HL-60 (cell line): ENCODE measurements around the gene SECISBP2.

Source experiments
- DNase-seq, 2 experiments: peaks; one replicate each; pipeline ENCODE4 v3.0.0-alpha.2; 2010 to 2020; ENCODE audit warnings: low read depth in 1 of 2, low spot score in 1 of 2
- H3K27ac ChIP-seq: fragments of 250-450 bp; sonication (Bioruptor Pico); replicated peaks from 2 replicates; pipeline ENCODE4 v1.5.1; 2020; ENCODE audit warnings: mild to moderate bottlenecking, moderate library complexity
- H3K27me3 ChIP-seq: fragments of 250-450 bp; sonication (Bioruptor Pico); 2 replicates; pipeline ENCODE4 v1.5.1; 2021; ENCODE audit warnings: mild to moderate bottlenecking, moderate library complexity; ENCODE audit not compliant: insufficient read depth, poor library complexity, severe bottlenecking
- H3K4me3 ChIP-seq: replicated peaks from 2 replicates; pipeline ENCODE4 v1.5.1; 2011; ENCODE audit warnings: mild to moderate bottlenecking, control low read depth, low read length; ENCODE audit not compliant: insufficient read depth
- GABPA ChIP-seq: IDR thresholded peaks from 2 replicates; pipeline ENCODE4 v1.6.1; 2012; ENCODE audit warnings: low read depth
- POLR2AphosphoS5 ChIP-seq: IDR thresholded peaks from 2 replicates; pipeline ENCODE4 v1.6.1; 2012; ENCODE audit warnings: low read depth
- REST ChIP-seq: IDR thresholded peaks from 2 replicates; pipeline ENCODE4 v1.6.1; 2012; ENCODE audit warnings: low read depth; ENCODE audit not compliant: insufficient replicate concordance
- SPI1 ChIP-seq: IDR thresholded peaks from 2 replicates; pipeline ENCODE4 v1.6.1; 2012; ENCODE audit warnings: low read depth, mild to moderate bottlenecking, borderline replicate concordance
- TF ChIP-seq, protein P1 (sequence below): IDR thresholded peaks from one replicate; pipeline ENCODE4 v1.5.1; 2011; ENCODE audit warnings: low read length, control low read depth, inconsistent platforms; ENCODE audit not compliant: insufficient read depth

The SECISBP2 gene

GRCh38 chr9:89366711-89367110, 48.4 kb downstream of the SECISBP2 start:
- TF ChIP-seq SPI1 (no peak), REST (no peak), GABPA (no peak), POLR2AphosphoS5 (no peak)
- TF ChIP-seq, protein P1, sequence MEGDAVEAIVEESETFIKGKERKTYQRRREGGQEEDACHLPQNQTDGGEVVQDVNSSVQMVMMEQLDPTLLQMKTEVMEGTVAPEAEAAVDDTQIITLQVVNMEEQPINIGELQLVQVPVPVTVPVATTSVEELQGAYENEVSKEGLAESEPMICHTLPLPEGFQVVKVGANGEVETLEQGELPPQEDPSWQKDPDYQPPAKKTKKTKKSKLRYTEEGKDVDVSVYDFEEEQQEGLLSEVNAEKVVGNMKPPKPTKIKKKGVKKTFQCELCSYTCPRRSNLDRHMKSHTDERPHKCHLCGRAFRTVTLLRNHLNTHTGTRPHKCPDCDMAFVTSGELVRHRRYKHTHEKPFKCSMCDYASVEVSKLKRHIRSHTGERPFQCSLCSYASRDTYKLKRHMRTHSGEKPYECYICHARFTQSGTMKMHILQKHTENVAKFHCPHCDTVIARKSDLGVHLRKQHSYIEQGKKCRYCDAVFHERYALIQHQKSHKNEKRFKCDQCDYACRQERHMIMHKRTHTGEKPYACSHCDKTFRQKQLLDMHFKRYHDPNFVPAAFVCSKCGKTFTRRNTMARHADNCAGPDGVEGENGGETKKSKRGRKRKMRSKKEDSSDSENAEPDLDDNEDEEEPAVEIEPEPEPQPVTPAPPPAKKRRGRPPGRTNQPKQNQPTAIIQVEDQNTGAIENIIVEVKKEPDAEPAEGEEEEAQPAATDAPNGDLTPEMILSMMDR: no peak
- DNase-seq: no peak
- no peak overlapping the region for H3K4me3 ChIP-seq
- H3K27me3 ChIP-seq: no peaks in the 10 kb centered on the region
- no peak overlapping the region for H3K27ac ChIP-seq

- Histone ChIP-seq H3K4me3 (no peak overlapping the region), H3K27ac (no peak overlapping the region), H3K27me3 (no peaks in the 10 kb centered on the region)
- DNase-seq: no peak
- no peak for TF ChIP-seq POLR2AphosphoS5
- TF ChIP-seq, protein P1: no peak
- no peak for TF ChIP-seq GABPA
- no peak for TF ChIP-seq SPI1
- no peak for TF ChIP-seq REST
Measured at GRCh38 chr9:89367281-89367680, 49.0 kb downstream of the SECISBP2 start.

DNA sequence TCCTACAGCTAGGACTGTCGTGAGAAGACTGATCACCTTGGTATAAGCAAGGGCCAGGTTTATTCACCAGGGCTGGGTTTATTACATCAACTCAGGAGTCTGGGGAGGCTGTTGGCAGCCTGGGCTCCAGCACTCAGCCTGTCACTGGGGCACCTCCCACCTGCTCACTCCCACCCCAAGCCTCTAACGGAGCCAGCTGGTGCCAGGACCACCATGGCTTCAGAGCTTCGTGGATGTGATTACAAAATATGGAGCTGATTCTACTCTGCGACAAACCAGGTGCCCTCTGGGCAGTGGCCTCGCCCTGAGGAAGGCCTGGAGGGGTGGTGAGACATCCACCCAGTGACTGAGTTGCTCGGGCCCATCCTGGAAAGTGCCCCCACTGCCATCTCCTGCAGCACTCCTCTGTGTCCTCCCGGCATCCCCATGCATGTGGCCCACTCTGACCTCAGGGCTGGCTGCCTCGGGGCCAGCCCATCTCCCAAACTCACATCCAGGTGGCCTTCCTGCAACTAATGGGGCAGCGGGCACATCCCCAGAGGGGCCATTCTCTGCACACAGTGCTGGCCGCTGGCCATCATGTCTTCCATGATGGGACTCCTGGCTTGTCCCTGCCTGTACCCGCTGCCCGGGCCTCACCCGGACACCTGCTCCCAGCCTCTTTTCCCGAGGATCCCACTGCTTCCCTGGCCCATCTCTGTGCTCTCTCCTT, 49.6 kb downstream of the SECISBP2 start:
- no peaks in the 10 kb centered on the region for H3K27me3 ChIP-seq

More for the DNA sequence above, 49.6 kb downstream of the SECISBP2 start:
- TF ChIP-seq, protein P1: no peak
- TF ChIP-seq REST (no peak), SPI1 (no peak), GABPA (no peak), POLR2AphosphoS5 (no peak)
- no peak overlapping the region for H3K27ac ChIP-seq
- H3K4me3 ChIP-seq: no peak overlapping the region
- no peak for DNase-seq
